ENCODE data around the gene HSD17B11. TPM values are rescaled to one million over a fixed set of nuclear protein-coding genes. Genes with fewer than 3 reads are reported as not detected.
"Not testable (repeated sequence)": the region's sequence is repeated elsewhere in the genome, so short reads cannot be mapped to it uniquely, and the experiment has no call there.

Gene HSD17B11
- total RNA-seq, 1 donor from 2014 or later, result 30.8 TPM

GRCh38 chr4:87405211-87405820, 14.3 kb upstream of the HSD17B11 start:
- Histone ChIP-seq H3K4me3 (no peak overlapping the region), H3K79me2 (ENCODE audit: low read depth) (no peaks in the 10 kb centered on the region), H3K4me1 (peaks cover 7% of the 10 kb centered on the region), H3K27me3 (no peaks in the 10 kb centered on the region), H3K36me3 (no peaks in the 10 kb centered on the region), H3F3A (ENCODE audit: low read depth) (no peaks in the 10 kb centered on the region), H3K4me2 (no peak overlapping the region), H2AFZ (replicated peaks) (no peak overlapping the region), H3K9ac (no peak overlapping the region), H3K27ac (no peak overlapping the region), H3K9me3 (ENCODE audit: low read depth) (no peaks in the 10 kb centered on the region), H4K20me1 (ENCODE audit: low read depth) (no peaks in the 10 kb centered on the region)
- Mint-ChIP-seq H3K36me3 (no peaks in the 10 kb centered on the region), H3K4me3 (no peak overlapping the region), H3K9me3 (peaks cover 6% of the 10 kb centered on the region), H3K4me1 (peaks cover 5% of the 10 kb centered on the region), H3K27me3 (ENCODE audit: insufficient read depth, low read depth) (no peaks in the 10 kb centered on the region), H3K27ac (no peak overlapping the region)
- no peak for DNase-seq (ENCODE audit: low spot score)
- TF ChIP-seq EZH2phosphoT487 (IDR thresholded peaks at IDR 0.05) (no peak), CTCF (IDR thresholded peaks at IDR 0.05) (no peak), EZH2 (IDR thresholded peaks at IDR 0.05) (no peak)

- H3K36me3 Mint-ChIP-seq; H3K9me3 Mint-ChIP-seq; H3K27me3 Mint-ChIP-seq (ENCODE audit: insufficient read depth, low read depth); H3K27me3 ChIP-seq; H3K4me3 ChIP-seq; H4K20me1 ChIP-seq (ENCODE audit: low read depth); H3K4me1 ChIP-seq; H3K4me3 Mint-ChIP-seq; DNase-seq (ENCODE audit: low spot score); H3K9ac ChIP-seq; H3K4me1 Mint-ChIP-seq; H3K4me2 ChIP-seq; H3K27ac Mint-ChIP-seq; H3F3A ChIP-seq (ENCODE audit: low read depth); H3K27ac ChIP-seq; H2AFZ ChIP-seq (replicated peaks); H3K9me3 ChIP-seq (ENCODE audit: low read depth); H3K79me2 ChIP-seq (ENCODE audit: low read depth); H3K36me3 ChIP-seq: not testable (repeated sequence)
Observed at GRCh38 chr4:87403732-87404131, 12.7 kb upstream of the HSD17B11 start.

- no peaks in the 10 kb centered on the region for H3K36me3 Mint-ChIP-seq
- peaks cover 6% of the 10 kb centered on the region for H3K9me3 Mint-ChIP-seq
- Histone ChIP-seq H4K20me1 (ENCODE audit: low read depth) (no peaks in the 10 kb centered on the region), H3K27ac (no peak overlapping the region), H3K27me3 (no peaks in the 10 kb centered on the region), H3K4me1 (no peaks in the 10 kb centered on the region), H3K4me2 (no peak overlapping the region), H3K9ac (no peak overlapping the region), H3F3A (ENCODE audit: low read depth) (no peaks in the 10 kb centered on the region), H3K4me3 (no peak overlapping the region), H2AFZ (replicated peaks) (no peak overlapping the region), H3K9me3 (ENCODE audit: low read depth) (no peaks in the 10 kb centered on the region), H3K79me2 (ENCODE audit: low read depth) (no peaks in the 10 kb centered on the region), H3K36me3 (no peaks in the 10 kb centered on the region)
- H3K27ac Mint-ChIP-seq, result no peak overlapping the region
- no peak for DNase-seq (ENCODE audit: low spot score)
- peaks cover 5% of the 10 kb centered on the region for H3K27me3 Mint-ChIP-seq (ENCODE audit: insufficient read depth, low read depth)
- TF ChIP-seq EZH2phosphoT487 (IDR thresholded peaks at IDR 0.05), result no peak
- no peak for TF ChIP-seq CTCF (IDR thresholded peaks at IDR 0.05)
- no peak overlapping the region for H3K4me3 Mint-ChIP-seq
- no peaks in the 10 kb centered on the region for H3K4me1 Mint-ChIP-seq
Observed at GRCh38 chr4:87399954-87400353, 9.0 kb upstream of the HSD17B11 start.

- Histone ChIP-seq H3K4me2 (no peak overlapping the region), H3F3A (ENCODE audit: low read depth) (no peaks in the 10 kb centered on the region), H2AFZ (replicated peaks) (no peak overlapping the region), H3K9me3 (ENCODE audit: low read depth) (no peaks in the 10 kb centered on the region), H3K79me2 (ENCODE audit: low read depth) (no peaks in the 10 kb centered on the region), H3K4me1 (no peaks in the 10 kb centered on the region), H3K27ac (no peak overlapping the region), H3K4me3 (no peak overlapping the region), H3K36me3 (no peaks in the 10 kb centered on the region), H4K20me1 (ENCODE audit: low read depth) (no peaks in the 10 kb centered on the region), H3K27me3 (no peaks in the 10 kb centered on the region), H3K9ac (no peak overlapping the region)
- DNase-seq (ENCODE audit: low spot score), result peak; percentile 51
- Mint-ChIP-seq H3K27ac (no peak overlapping the region), H3K27me3 (ENCODE audit: insufficient read depth, low read depth) (peaks cover 6% of the 10 kb centered on the region), H3K4me1 (no peaks in the 10 kb centered on the region), H3K36me3 (no peaks in the 10 kb centered on the region), H3K4me3 (no peak overlapping the region), H3K9me3 (peaks cover 6% of the 10 kb centered on the region)
- TF ChIP-seq EZH2 (IDR thresholded peaks at IDR 0.05) (no peak), EZH2phosphoT487 (IDR thresholded peaks at IDR 0.05) (no peak), CTCF (IDR thresholded peaks at IDR 0.05) (no peak)
Observed at GRCh38 chr4:87399148-87399547, 8.2 kb upstream of the HSD17B11 start.

GRCh38 chr4:87395851-87396250, 4.9 kb upstream of the HSD17B11 start:
- H3K27me3 ChIP-seq, result peaks cover 13% of the 10 kb centered on the region
- not testable (repeated sequence) for H3F3A ChIP-seq (ENCODE audit: low read depth); H3K4me1 ChIP-seq; H3K4me1 Mint-ChIP-seq; H3K79me2 ChIP-seq (ENCODE audit: low read depth); H3K27me3 Mint-ChIP-seq (ENCODE audit: insufficient read depth, low read depth); H3K27ac ChIP-seq; H3K9me3 Mint-ChIP-seq; H3K9me3 ChIP-seq (ENCODE audit: low read depth); H3K4me2 ChIP-seq; H3K4me3 ChIP-seq; H3K9ac ChIP-seq; H2AFZ ChIP-seq (replicated peaks); H4K20me1 ChIP-seq (ENCODE audit: low read depth); H3K27ac Mint-ChIP-seq; H3K36me3 ChIP-seq; H3K36me3 Mint-ChIP-seq; H3K4me3 Mint-ChIP-seq; DNase-seq (ENCODE audit: low spot score)

GRCh38 chr4:87395073-87395472, 4.1 kb upstream of the HSD17B11 start:
- not testable (repeated sequence) for H3K4me2 ChIP-seq; H3K27me3 Mint-ChIP-seq (ENCODE audit: insufficient read depth, low read depth); H3K9me3 Mint-ChIP-seq; H3K79me2 ChIP-seq (ENCODE audit: low read depth); H3K36me3 Mint-ChIP-seq; H3K36me3 ChIP-seq; DNase-seq (ENCODE audit: low spot score); H4K20me1 ChIP-seq (ENCODE audit: low read depth); H2AFZ ChIP-seq (replicated peaks); H3K4me3 ChIP-seq; H3K4me1 ChIP-seq; H3K9me3 ChIP-seq (ENCODE audit: low read depth); H3K9ac ChIP-seq; H3K27ac ChIP-seq; H3K4me3 Mint-ChIP-seq; H3K4me1 Mint-ChIP-seq
- peak overlapping the region; percentile 28 for H3K27ac Mint-ChIP-seq
- H3K27me3 ChIP-seq, result peaks cover 13% of the 10 kb centered on the region
- H3F3A ChIP-seq (ENCODE audit: low read depth), result peaks cover 11% of the 10 kb centered on the region
